Stomach smooth muscle (tissue), 2 donors: ENCODE measurements around the gene MIPOL1.
A peak's percentile ranks its signal among the peaks of the same experiment; 100 is the strongest.
"Not testable (repeated sequence)": the region's sequence is repeated elsewhere in the genome, so short reads cannot be mapped to it uniquely, and the experiment has no call there.

Experiments
- H3K27ac ChIP-seq: one replicate; pipeline ENCODE4 v1.7.0; 2013; ENCODE audit warnings: mild to moderate bottlenecking, low read length, inconsistent platforms
- H3K27me3 ChIP-seq, 2 donors: one replicate each; pipeline ENCODE4 v1.7.0; 2013; ENCODE audit warnings: low read length in 2 of 2; ENCODE audit not compliant: insufficient read depth in 2 of 2, control insufficient read depth in 1 of 2
- H3K36me3 ChIP-seq, 2 donors: one replicate each; pipeline ENCODE4 v1.7.0; 2013; ENCODE audit warnings: low read length in 2 of 2; ENCODE audit not compliant: control insufficient read depth in 2 of 2, insufficient read depth in 2 of 2
- H3K4me1 ChIP-seq: one replicate; pipeline ENCODE4 v1.7.0; 2013; ENCODE audit warnings: low read length; ENCODE audit not compliant: control insufficient read depth, insufficient read depth
- H3K4me3 ChIP-seq, 2 donors: one replicate each; pipeline ENCODE4 v1.7.0; 2013; ENCODE audit warnings: low read length in 2 of 2
- H3K9ac ChIP-seq, 2 donors: one replicate each; pipeline ENCODE4 v1.7.0; 2013; ENCODE audit warnings: low read length in 2 of 2, mild to moderate bottlenecking in 1 of 2
- H3K9me3 ChIP-seq, 2 donors: one replicate each; pipeline ENCODE4 v1.7.0; 2013; ENCODE audit warnings: low read length in 2 of 2; ENCODE audit not compliant: control insufficient read depth in 2 of 2
- donor health status: healthy.
- donor health status: Pancreatic carcinoma.

MIPOL1 gene

DNA sequence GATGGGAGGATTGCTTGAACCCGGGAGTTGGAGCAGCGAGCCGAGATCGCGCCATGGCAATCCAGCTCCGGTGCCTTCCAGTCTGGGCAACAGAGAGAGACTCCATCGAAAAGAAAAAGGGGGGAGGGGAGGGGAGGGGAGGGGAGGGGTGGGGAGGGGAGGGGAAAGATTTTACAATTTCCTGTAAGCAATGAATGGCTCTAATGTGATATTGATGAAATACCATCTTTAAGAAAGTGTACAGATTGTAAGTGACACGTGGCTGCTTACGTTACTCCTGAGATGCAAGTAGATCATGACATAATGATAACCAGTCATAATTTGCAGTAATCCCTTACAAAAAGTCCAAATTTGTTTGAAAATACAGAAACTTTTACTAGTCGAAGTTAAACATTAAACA is 26.7 kb upstream of the MIPOL1 start:
- Histone ChIP-seq H3K27me3 (no peaks in the 10 kb centered on the region), H3K9ac (no peak overlapping the region), H3K4me1 (peaks cover 6% of the 10 kb centered on the region), H3K36me3 (no peaks in the 10 kb centered on the region), H3K27ac (no peak overlapping the region), H3K4me3 (no peak overlapping the region), H3K9me3 (no peaks in the 10 kb centered on the region)

DNA sequence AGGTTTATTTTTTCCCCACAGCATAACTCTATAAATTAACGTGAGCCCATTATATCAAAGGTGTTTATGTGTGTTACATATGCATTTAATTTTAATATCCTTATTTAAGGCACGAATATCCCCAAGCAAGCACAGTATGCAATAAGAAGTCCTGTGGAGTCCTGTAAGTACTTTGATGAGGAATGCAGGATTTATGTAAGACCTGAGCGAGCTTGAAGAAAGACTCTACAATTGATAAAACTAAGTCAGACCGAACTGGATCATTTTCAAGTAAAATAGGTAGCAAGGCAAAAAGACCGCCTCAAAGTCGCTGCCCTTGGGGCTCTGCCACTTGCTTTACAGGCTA is 26.1 kb upstream of the MIPOL1 start:
- Histone ChIP-seq H3K4me1 (peaks cover 6% of the 10 kb centered on the region), H3K4me3 (peak overlapping the region; percentile 68 to 96), H3K27me3 (no peaks in the 10 kb centered on the region), H3K9ac (peak overlapping the region; percentile 87 to 95), H3K27ac (peak overlapping the region; percentile 93), H3K9me3 (no peaks in the 10 kb centered on the region), H3K36me3 (no peaks in the 10 kb centered on the region)

DNA sequence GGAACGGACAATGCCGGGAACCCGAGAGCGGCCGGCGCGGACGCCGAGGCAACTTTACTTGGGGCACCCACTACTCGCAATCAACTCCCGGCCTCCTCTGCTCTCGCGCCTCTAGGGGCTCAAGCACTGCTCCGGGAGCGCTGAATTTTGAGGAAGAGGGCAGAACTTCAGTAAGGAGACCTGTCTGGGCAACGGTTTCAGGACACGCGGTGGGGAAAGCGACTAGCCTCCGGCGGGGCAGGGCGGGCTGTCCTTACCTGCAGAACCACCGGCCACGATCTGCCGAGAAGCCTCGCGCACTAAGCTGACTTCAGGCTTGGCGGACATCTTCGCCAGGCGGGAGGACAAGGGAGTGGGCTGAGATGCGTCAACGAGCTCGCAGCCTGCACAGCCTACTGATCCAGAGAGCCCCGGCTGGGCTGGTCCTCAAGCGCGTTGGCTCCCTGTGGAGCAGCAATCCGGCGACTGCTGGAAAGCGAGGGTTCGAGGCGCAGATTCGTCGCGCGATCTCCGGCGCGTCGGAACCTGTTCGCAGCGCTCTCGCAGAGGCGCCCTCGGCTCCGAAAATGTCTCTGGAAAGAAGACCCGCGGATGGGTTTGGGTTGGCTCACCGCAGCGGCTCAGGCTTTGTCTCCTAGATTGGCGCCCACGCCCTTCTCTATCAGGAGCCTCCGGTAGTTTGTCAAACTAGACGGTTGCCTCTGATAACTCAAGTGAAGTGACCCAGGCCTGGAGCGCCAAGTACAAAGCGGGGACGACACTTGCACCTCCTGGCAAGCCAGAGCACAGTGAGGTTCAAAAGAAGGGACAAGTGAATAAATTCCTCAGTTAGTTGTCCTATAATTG is 25.5 kb upstream of the MIPOL1 start, which contains the start of gene SLC25A21:
Gene SLC25A21 (minus strand): TSS at position 583 of the 846 bp plus-strand sequence.
- Histone ChIP-seq H3K27ac (peak within 1 kb of the TSS; percentile 93), H3K9ac (peak within 1 kb of the TSS; percentile 87 to 95), H3K4me1 (peaks cover 6% of the 10 kb centered on the region), H3K27me3 (no peaks in the 10 kb centered on the region), H3K4me3 (peak within 1 kb of the TSS; percentile 68 to 96), H3K36me3 (no peaks in the 10 kb centered on the region), H3K9me3 (no peaks in the 10 kb centered on the region)

DNA sequence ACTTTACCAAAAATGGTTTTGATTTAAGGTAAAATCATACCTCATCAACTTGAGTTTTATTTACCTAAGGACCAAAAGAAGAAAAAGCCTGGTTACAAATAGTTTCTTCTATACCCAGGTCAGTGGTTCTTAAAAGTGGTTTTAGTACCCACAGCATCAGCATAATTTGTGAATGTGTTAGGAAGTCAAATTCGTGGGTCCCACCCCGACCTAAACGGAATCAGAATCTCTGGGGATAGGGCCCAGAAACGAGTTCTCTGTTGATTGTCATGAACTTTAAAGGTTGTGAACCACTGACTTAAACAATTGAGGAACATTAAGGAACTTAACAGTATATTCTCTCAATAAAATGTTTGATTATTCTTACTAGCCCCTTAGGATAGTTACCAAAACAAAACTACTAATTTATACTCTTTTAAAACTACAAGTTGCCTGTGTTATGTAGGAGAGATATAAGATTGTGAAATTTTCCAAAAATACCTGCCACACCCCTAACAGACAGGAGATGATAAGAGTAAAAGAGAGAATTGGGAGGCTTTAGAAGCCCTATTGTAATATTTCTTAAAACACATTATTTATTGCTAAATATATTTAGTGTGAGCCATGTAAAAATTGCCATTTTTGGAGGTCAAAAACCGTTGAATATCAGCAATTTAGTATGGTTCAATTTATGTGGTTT is 24.7 kb upstream of the MIPOL1 start:
- peak overlapping the region; percentile 68 to 96 for H3K4me3 ChIP-seq
- peak overlapping the region; percentile 93 for H3K27ac ChIP-seq
- H3K9ac ChIP-seq, result peak overlapping the region; percentile 87 to 95
- H3K36me3 ChIP-seq, result no peaks in the 10 kb centered on the region
- H3K4me1 ChIP-seq, result peaks cover 6% of the 10 kb centered on the region
- H3K27me3 ChIP-seq, result no peaks in the 10 kb centered on the region
- H3K9me3 ChIP-seq, result no peaks in the 10 kb centered on the region

DNA sequence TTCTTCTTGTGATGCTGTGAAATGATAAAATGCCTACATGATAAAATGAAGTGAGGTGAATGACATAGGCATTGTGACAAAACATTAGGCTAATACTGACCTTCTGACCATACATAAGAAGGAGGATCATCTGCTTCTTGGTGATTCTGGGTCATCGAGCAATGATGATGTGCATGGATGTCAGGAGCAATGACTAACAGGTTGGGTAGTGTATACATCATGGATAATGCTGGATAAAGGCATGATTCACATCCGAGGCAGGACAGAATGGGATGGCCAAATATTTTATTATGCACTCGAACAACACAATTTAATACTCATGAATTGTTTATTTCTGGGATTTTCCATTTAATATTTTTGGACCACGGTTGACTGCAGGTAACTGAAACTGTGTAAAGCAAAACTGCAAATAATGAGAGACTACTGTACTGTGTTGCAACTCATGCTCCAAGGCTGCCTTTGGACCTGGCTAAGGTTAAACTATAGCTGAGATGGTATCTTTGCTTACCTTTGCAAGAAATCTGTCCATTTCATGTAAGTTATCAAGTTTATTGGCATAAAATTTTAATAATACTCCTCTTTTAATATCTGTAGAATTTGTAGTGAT is 17.7 kb upstream of the MIPOL1 start:
- no peaks in the 10 kb centered on the region for H3K36me3 ChIP-seq
- no peaks in the 10 kb centered on the region for H3K4me1 ChIP-seq
- H3K27me3 ChIP-seq, result no peaks in the 10 kb centered on the region
- no peak overlapping the region for H3K27ac ChIP-seq
- H3K9ac ChIP-seq, result no peak overlapping the region
- no peak overlapping the region for H3K4me3 ChIP-seq
- H3K9me3 ChIP-seq, result no peaks in the 10 kb centered on the region

DNA sequence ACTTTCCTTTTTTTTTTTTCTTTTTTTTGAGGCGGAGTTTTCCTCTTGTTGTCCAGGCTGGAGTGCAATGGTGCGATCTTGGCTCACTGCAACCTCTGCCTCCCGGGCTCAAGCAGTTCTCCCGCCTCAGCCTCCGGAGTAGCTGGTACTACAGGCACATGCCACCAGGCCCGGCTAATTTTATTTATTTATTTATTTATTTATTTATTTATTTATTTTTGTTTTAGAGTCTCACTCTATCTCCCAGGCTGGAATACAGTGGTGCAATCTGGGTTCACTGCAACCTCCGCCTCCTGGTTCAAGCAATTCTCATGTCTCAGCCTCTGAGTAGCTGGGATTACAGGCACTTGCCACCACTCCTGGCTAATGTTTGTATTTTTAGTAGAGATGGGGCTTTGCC is 16.9 kb upstream of the MIPOL1 start:
- H3K36me3 ChIP-seq, H3K4me3 ChIP-seq, H3K9me3 ChIP-seq, H3K9ac ChIP-seq, H3K4me1 ChIP-seq, H3K27me3 ChIP-seq, H3K27ac ChIP-seq: not testable (repeated sequence)

DNA sequence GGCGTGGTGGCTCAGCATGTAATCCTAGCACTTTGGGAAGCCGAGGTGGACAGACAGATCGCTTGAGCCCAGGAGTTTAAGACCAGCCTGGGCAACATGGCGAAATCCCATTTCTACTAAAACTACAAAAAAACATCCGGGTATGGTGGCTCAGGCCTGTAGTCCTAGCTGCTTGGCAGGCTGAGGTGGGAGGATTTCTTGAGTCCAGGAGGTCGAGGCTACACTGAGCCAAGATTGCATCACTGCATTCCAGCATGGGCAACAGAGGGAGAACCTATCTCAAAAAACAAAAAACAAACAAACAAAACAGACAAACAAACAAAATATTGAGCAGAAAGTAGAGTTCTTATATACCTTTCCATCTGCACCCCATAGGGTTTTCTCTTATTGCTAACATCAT is 16.3 kb upstream of the MIPOL1 start:
- Histone ChIP-seq H3K9ac (no peak overlapping the region), H3K4me3 (no peak overlapping the region)

DNA sequence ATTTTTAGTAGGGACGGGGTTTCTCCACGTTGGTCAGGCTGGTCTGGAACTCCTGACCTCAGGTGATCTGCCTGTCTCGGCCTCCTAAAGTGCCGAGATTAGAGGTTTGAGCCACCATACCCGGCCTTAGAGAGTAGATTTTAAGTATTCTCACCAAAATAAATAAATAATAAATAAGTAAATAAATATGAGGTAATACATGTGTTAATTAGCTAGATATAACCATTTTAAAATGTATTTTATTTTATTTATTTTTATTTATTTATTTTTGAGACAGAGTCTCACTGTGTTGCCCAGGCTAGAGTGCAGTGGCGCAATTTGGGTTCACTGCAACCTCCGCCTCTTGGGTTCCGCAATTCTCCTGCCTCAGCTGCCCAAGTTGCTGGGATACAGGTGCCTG is 13.2 kb upstream of the MIPOL1 start:
- not testable (repeated sequence) for H3K27me3 ChIP-seq, H3K4me1 ChIP-seq, H3K36me3 ChIP-seq, H3K9ac ChIP-seq, H3K4me3 ChIP-seq, H3K27ac ChIP-seq, H3K9me3 ChIP-seq

More for the DNA sequence above, 16.3 kb upstream of the MIPOL1 start:
- Histone ChIP-seq H3K9me3 (no peaks in the 10 kb centered on the region), H3K4me1 (no peaks in the 10 kb centered on the region), H3K36me3 (no peaks in the 10 kb centered on the region), H3K27ac (no peak overlapping the region), H3K27me3 (no peaks in the 10 kb centered on the region)

DNA sequence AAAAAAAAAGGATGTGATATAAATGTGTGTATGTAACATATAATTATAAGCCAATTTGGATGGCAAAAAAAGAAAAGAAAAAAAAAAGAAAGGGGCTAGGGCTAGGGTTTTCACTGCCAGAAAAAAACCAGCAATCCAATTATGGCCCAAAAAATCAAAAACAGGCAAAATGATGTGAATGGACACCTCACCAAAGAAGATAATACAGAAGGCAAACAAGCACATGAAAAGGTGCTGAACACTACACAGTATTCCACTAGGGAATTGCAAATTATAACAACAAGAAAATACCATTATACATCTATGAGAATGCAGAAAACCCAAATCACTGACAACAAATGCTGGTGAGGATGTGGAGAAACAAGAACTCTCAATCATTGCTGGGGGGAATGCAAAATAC is 12.1 kb upstream of the MIPOL1 start:
- no peak overlapping the region for H3K27ac ChIP-seq
- H3K27me3 ChIP-seq, result no peaks in the 10 kb centered on the region
- no peak overlapping the region for H3K9ac ChIP-seq
- H3K9me3 ChIP-seq, result no peaks in the 10 kb centered on the region
- H3K4me1 ChIP-seq, result no peaks in the 10 kb centered on the region
- no peaks in the 10 kb centered on the region for H3K36me3 ChIP-seq
- H3K4me3 ChIP-seq, result no peak overlapping the region

DNA sequence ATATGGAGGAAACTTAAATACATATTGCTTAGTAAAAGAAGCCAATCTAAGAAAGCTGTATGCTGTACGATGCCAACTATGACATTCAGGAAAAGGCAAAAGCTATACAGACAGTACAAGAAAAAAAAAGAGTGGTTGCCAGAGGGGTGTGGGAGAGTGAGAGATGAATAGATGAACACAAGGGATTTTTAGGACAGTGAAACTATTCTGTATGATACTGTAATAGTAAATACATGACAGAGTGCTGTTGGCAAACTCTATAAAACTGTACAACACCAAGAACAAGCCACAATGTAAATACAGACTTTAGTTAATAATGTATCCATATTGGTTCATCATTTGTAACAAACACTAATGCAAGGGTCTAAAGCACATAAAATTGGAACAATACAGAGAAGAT is 10.9 kb upstream of the MIPOL1 start:
- Histone ChIP-seq H3K4me1 (no peaks in the 10 kb centered on the region), H3K36me3 (no peaks in the 10 kb centered on the region), H3K27ac (no peak overlapping the region), H3K4me3 (no peak overlapping the region), H3K27me3 (no peaks in the 10 kb centered on the region), H3K9ac (no peak overlapping the region), H3K9me3 (no peaks in the 10 kb centered on the region)

DNA sequence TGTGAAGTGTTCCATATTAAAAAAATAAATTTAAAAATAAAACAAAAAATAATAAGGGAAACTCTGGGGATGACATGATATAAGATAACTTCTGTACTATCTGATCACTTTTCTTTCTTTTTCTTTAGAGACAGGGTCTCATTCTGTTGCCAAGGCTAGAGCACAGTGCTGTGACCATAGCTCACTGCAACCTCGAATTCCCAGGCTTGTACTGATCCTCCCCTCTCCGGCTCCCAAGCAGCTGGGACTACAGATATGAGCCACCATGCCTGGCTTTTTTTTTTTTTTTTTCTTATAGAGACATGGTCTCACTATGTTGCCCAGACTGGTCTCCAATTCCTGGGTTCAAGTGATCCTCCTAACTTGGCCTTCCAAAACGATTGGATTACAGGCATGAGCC is 10.4 kb upstream of the MIPOL1 start:
- Histone ChIP-seq H3K4me1 (no peaks in the 10 kb centered on the region), H3K9me3 (no peaks in the 10 kb centered on the region), H3K27me3 (no peaks in the 10 kb centered on the region), H3K9ac (no peak overlapping the region), H3K27ac (no peak overlapping the region), H3K4me3 (no peak overlapping the region), H3K36me3 (no peaks in the 10 kb centered on the region)
